PC-3 (cell line): Measurements from ENCODE around the gene MYO5A. TPM values are rescaled to one million over a fixed set of nuclear protein-coding genes. Genes with fewer than 3 reads are reported as not detected.

Source experiments
- ATAC-seq: fragments of 200-7000 bp; cut with Tn5 transposase; 2 replicates; pipeline ENCODE4 v1.9.1; 2020; ENCODE audit warnings: mild to moderate bottlenecking, moderate library complexity
- BruUV-seq: library from RNA; stranded (reverse); fragments of 400-500 nt; replicated peaks from 2 replicates; lab custom pipeline; 2021; lab: Mats Ljungman, UMichigan
- CTCF ChIA-PET: fragments of 300-600 bp; sonication (Branson Sonifier 250); formaldehyde crosslinking; loops from one replicate; lab custom pipeline; 2022; ENCODE audit warnings: antibody characterized with exemption; lab: Charles Lee
- POLR2A ChIA-PET: fragments of 300-600 bp; sonication (Branson Sonifier 250); formaldehyde crosslinking; loops from one replicate; lab custom pipeline; 2022; ENCODE audit warnings: antibody characterized with exemption; ENCODE audit not compliant: unreplicated experiment; lab: Charles Lee
- DNase-seq: peaks from one replicate; pipeline ENCODE4 v3.0.0-alpha.2; 2015
- H2AFZ ChIP-seq: fragments of 300-600 bp; sonication (generic); 2 replicates; pipeline ENCODE4 v1.6.0; 2016; ENCODE audit warnings: antibody characterized with exemption, low read length
- H3F3A ChIP-seq: fragments of 300-600 bp; sonication (generic); one replicate; pipeline ENCODE4 v1.6.0; 2017; ENCODE audit warnings: antibody characterized with exemption, low read length, control low read depth, mild to moderate bottlenecking; ENCODE audit not compliant: unreplicated experiment
- H3K27ac ChIP-seq: fragments of 300-600 bp; sonication (generic); 2 replicates; pipeline ENCODE4 v1.5.1; 2016; ENCODE audit warnings: mild to moderate bottlenecking, low read length
- H3K27me3 ChIP-seq: fragments of 300-600 bp; sonication (generic); 2 replicates; pipeline ENCODE4 v1.6.1; 2016; ENCODE audit warnings: low read length, mixed read lengths
- H3K36me3 ChIP-seq: fragments of 300-600 bp; sonication (generic); 2 replicates; pipeline ENCODE4 v1.6.1; 2016; ENCODE audit warnings: low read depth, mixed run types, low read length, mixed read lengths
- H3K4me1 ChIP-seq: fragments of 300-600 bp; sonication (generic); 2 replicates; pipeline ENCODE4 v1.5.1; 2016; ENCODE audit warnings: low read length; ENCODE audit not compliant: insufficient read depth
- H3K4me2 ChIP-seq: fragments of 300-600 bp; sonication (generic); 2 replicates; pipeline ENCODE4 v1.6.0; 2016; ENCODE audit warnings: low read length
- H3K4me3 ChIP-seq: fragments of 300-600 bp; sonication (generic); 2 replicates; pipeline ENCODE4 v1.5.1; 2016; ENCODE audit warnings: mild to moderate bottlenecking, low read length, mixed read lengths
- H3K79me2 ChIP-seq: fragments of 300-600 bp; sonication (generic); 2 replicates; pipeline ENCODE4 v1.6.1; 2017; ENCODE audit warnings: low read length, mixed read lengths
- H3K9ac ChIP-seq: fragments of 300-600 bp; sonication (generic); 2 replicates; pipeline ENCODE4 v1.6.0; 2016; ENCODE audit warnings: mild to moderate bottlenecking, low read length
- H3K9me2 ChIP-seq: fragments of 300-600 bp; sonication (generic); replicated peaks from 2 replicates; pipeline ENCODE4 v1.6.1; 2016; ENCODE audit warnings: mixed run types, low read length, mixed read lengths
- H3K9me3 ChIP-seq: fragments of 300-600 bp; sonication (generic); 2 replicates; pipeline ENCODE4 v1.6.1; 2016; ENCODE audit warnings: low read length, mixed read lengths
- H4K20me1 ChIP-seq: fragments of 300-600 bp; sonication (generic); 2 replicates; pipeline ENCODE4 v1.6.1; 2016; ENCODE audit warnings: low read length, mixed read lengths
- EZH2 ChIP-seq: fragments of 300-600 bp; sonication (generic); IDR thresholded peaks from one replicate; pipeline ENCODE4 v1.6.1; 2017; ENCODE audit warnings: antibody characterized with exemption, mild to moderate bottlenecking, low read length; ENCODE audit not compliant: unreplicated experiment
- EZH2phosphoT487 ChIP-seq: fragments of 300-600 bp; sonication (generic); IDR thresholded peaks from 2 replicates; pipeline ENCODE4 v1.6.1; 2018; ENCODE audit warnings: mild to moderate bottlenecking, antibody characterized with exemption, low read length, borderline replicate concordance
- intact Hi-C: fragments of 100-400 bp; cut with micrococcal nuclease; formaldehyde crosslinking; loops from 2 replicates; pipeline ENCODE4 v1.9.0; 2023
- total RNA-seq: library from RNA; depleted of rRNA; stranded (reverse); fragments of >200 nt; gene quantifications from 2 replicates; pipeline ENCODE4 v1.2.3, GENCODE V29; 2014
- TF ChIP-seq, protein P1 (sequence below): fragments of 300-600 bp; sonication (generic); conservative IDR thresholded peaks from 2 replicates; pipeline ENCODE4 v1.5.1; 2017; ENCODE audit warnings: antibody characterized with exemption, low read depth, mild to moderate bottlenecking, low read length

The MYO5A gene
- total RNA-seq, 1 experiment from 2014 or later, result 42.1 TPM

DNA sequence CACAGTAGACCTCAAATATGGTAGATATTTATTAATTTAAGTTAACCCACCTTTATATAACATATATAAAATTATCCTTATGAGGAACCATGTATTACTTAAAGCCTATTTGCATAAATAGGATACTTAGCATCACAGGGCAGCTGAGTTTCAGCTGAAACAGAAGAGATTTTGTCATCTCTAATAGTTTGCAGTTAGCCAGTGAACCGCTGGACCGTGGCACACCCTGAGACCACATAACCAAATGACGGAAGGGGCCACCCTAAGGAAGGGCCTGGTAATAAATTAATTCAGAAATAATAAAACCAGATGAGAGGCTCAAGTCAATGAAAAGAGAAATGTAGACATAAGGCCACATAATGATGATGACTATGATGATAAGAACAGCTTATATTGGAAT, 107.7 kb downstream of the MYO5A start:
- ChIA-PET POLR2A (no interaction called here), CTCF (no interaction called here)
- Histone ChIP-seq H3K4me1 (no peaks in the 10 kb centered on the region), H3K79me2 (no peaks in the 10 kb centered on the region), H3F3A (no peaks in the 10 kb centered on the region), H2AFZ (no peak overlapping the region), H3K4me3 (no peak overlapping the region), H3K27ac (no peak overlapping the region), H3K27me3 (no peaks in the 10 kb centered on the region), H3K36me3 (no peaks in the 10 kb centered on the region), H4K20me1 (no peaks in the 10 kb centered on the region), H3K9me2 (no peaks in the 10 kb centered on the region), H3K9me3 (no peaks in the 10 kb centered on the region), H3K4me2 (no peak overlapping the region), H3K9ac (no peak overlapping the region)
- BruUV-seq, result no TSS peak
- DNase-seq (no peak), ATAC-seq (no peak)
- intact Hi-C loops, result no loop called here
- TF ChIP-seq, protein P1, sequence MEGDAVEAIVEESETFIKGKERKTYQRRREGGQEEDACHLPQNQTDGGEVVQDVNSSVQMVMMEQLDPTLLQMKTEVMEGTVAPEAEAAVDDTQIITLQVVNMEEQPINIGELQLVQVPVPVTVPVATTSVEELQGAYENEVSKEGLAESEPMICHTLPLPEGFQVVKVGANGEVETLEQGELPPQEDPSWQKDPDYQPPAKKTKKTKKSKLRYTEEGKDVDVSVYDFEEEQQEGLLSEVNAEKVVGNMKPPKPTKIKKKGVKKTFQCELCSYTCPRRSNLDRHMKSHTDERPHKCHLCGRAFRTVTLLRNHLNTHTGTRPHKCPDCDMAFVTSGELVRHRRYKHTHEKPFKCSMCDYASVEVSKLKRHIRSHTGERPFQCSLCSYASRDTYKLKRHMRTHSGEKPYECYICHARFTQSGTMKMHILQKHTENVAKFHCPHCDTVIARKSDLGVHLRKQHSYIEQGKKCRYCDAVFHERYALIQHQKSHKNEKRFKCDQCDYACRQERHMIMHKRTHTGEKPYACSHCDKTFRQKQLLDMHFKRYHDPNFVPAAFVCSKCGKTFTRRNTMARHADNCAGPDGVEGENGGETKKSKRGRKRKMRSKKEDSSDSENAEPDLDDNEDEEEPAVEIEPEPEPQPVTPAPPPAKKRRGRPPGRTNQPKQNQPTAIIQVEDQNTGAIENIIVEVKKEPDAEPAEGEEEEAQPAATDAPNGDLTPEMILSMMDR, result no peak
- TF ChIP-seq EZH2 (no peak), EZH2phosphoT487 (no peak)

DNA sequence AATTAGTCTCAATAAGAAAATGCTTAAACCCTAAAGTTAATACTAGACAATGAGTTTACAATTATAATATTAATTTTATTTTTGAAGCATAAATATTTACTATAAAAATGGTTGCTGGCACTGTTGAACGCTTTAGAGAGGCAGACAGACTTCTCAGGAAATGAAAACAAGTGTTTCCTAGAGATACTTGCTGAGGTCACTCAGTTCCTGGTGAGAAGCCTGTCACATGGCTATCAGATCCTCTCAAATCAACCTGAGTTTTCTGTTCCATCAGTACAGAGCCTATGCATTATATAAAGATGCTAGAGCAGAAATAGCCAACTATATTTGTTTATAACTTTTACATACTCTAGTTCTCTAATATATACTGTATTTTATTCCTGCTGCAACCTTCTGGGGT, 109.2 kb downstream of the MYO5A start:
- BruUV-seq, result no TSS peak
- intact Hi-C loops, result no loop called here
- POLR2A ChIA-PET, result no interaction called here
- Histone ChIP-seq H3K9ac (no peak overlapping the region), H4K20me1 (no peaks in the 10 kb centered on the region), H3K4me2 (no peak overlapping the region), H3K4me1 (no peaks in the 10 kb centered on the region), H3K9me3 (no peaks in the 10 kb centered on the region), H3K27ac (no peak overlapping the region), H3K4me3 (no peak overlapping the region), H2AFZ (no peak overlapping the region), H3K79me2 (no peaks in the 10 kb centered on the region), H3F3A (no peaks in the 10 kb centered on the region), H3K9me2 (no peaks in the 10 kb centered on the region), H3K36me3 (no peaks in the 10 kb centered on the region), H3K27me3 (no peaks in the 10 kb centered on the region)
- CTCF ChIA-PET, result no interaction called here
- ATAC-seq (no peak), DNase-seq (no peak)
- TF ChIP-seq EZH2phosphoT487, result no peak
- no peak for TF ChIP-seq EZH2
- TF ChIP-seq, protein P1, result no peak

DNA sequence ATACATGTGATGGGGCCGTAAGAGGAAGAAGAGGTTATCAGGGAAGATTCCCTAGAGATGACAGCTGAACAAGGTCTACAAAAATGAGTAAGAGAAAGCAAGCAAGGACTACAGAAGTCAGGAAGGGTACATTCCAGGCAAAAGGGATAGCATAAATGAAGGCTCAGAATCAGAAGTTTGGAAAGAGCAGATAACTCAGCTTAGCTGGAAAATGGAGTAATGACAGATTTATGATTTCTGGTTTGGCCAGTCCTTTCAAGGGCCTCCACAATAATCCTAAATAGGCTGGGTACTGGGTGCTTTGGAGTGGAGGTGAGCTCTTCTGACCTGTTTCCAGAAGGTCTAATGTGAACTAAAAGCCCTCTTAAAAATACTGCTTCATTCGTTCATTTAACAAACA, 110.7 kb downstream of the MYO5A start:
- H3K9ac ChIP-seq, result no peak overlapping the region
- H3K9me2 ChIP-seq, result no peaks in the 10 kb centered on the region
- ATAC-seq, result no peak
- H3F3A ChIP-seq, result no peaks in the 10 kb centered on the region
- BruUV-seq, result no TSS peak
- H2AFZ ChIP-seq, result no peak overlapping the region
- no peaks in the 10 kb centered on the region for H3K27me3 ChIP-seq
- no peaks in the 10 kb centered on the region for H3K79me2 ChIP-seq
- no peak overlapping the region for H3K4me2 ChIP-seq
- H3K4me1 ChIP-seq, result no peaks in the 10 kb centered on the region
- H3K27ac ChIP-seq, result no peak overlapping the region
- H3K36me3 ChIP-seq, result no peaks in the 10 kb centered on the region
- TF ChIP-seq, protein P1, result no peak
- TF ChIP-seq EZH2, result no peak
- no peak for TF ChIP-seq EZH2phosphoT487
- H3K9me3 ChIP-seq, result no peaks in the 10 kb centered on the region
- ChIA-PET CTCF (no interaction called here), POLR2A (no interaction called here)
- no peak overlapping the region for H3K4me3 ChIP-seq
- DNase-seq, result no peak
- no peaks in the 10 kb centered on the region for H4K20me1 ChIP-seq
- intact Hi-C loops, result no loop called here
